Cortex of kidney (tissue), 1 donor: Measurements from ENCODE around the gene TXLNA.

ENCODE experiments used
- DNase-seq: peaks from one replicate; lab custom pipeline; 2025; lab: John Stamatoyannopoulos, UW

TXLNA gene

DNA sequence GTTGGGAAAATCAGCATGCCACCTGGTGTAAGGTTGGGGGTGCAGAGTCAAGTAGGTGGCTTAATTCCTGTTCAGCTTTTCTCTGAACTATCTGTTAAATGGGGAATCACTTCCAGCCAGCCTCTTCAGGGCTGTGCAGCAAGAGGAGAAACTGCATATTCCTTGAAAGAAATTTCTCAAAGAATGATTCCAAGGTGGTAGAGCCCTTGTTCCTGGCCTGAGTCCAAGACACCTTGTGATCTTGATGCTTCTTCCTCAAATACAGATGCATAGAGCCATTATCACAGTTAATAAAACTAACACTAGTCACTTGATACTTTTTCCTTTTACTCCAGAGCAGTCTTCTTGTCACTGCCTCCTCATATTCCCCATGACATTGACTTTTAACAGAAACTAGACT lies 5.2 kb downstream of the TXLNA start:
- no peak for DNase-seq

DNA sequence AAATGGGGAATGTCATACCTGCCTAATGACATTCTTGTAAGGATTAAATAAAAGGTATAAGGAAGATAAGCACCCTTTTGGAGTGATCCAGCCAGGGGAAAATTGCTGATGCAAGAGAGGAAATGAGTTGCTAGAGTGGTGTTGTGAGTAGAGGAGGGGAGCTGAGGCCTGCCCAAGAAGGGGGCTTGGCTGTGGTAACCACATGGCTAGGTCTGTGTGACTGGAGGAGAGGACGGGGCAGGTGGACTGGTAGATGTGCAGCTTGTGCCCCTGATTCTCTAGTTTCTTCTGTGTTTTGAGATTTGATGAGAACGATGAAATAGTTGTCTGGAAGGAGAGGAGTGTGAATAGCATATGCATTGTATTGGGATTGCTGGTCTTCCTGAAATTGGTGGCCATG lies 6.6 kb downstream of the TXLNA start:
- no peak for DNase-seq

DNA sequence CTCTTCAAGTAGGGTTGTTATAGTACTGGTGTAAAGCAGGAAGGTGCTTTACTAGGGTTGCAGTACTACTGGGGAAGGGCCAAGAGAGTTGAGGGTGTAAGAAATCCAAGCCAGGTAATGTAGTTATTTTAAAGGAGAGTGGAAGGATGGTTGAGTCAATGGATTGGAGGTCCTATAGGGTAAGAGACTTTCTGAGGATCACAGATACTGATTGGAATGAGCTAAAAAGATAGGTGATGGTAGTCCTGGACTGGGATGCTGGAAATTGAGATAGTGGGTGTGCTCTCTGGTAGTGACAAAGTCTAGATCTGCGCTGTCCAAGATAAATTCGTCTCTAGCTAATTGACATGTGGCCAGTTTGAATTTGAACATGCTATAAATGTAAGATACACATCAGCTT lies 7.0 kb downstream of the TXLNA start:
- DNase-seq, result no peak

DNA sequence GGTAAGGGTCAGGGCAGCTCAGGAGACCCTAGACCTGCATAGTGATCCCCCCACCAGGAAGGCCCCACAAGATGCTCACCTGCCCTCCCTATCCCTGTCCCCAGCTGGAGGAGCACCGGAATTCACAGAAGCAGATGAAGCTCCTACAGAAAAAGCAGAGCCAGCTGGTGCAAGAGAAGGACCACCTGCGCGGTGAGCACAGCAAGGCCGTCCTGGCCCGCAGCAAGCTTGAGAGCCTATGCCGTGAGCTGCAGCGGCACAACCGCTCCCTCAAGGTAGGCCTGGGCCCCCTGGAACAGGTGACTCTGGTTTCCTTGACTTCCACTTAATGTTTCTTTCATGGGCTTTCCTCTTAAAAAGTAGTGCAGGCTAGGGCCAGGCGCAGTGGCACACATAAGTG lies 8.4 kb downstream of the TXLNA start:
- no peak for DNase-seq

DNA sequence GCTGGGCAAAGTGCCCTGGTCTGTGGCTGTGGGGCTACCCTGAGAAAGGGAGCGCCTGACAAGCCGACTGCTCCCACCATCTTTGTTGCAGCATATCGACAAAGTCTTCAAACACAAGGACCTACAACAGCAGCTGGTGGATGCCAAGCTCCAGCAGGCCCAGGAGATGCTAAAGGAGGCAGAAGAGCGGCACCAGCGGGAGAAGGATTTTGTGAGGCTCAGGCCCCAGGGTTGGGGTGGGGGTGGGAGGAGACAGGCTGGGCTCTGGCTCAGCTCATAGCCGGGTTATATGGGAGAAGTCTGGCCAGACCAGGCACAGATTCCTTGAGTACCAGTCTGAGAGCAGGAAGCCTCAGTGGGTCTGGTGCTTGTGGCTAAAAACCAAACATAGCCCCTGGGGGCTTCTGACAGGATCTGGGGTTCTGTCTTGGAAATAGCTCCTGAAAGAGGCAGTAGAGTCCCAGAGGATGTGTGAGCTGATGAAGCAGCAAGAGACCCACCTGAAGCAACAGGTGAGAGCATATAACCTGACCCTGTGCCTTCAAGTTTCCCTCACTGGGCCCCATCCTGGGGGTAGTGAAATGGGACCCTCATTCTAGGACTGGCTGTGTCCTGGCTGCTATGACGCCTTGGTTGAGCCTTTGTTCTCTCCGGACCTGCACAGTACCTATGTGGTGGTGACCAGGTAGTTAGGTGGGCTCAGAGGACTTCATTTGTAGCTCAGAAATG lies 12.9 kb downstream of the TXLNA start:
- no peak for DNase-seq

DNA sequence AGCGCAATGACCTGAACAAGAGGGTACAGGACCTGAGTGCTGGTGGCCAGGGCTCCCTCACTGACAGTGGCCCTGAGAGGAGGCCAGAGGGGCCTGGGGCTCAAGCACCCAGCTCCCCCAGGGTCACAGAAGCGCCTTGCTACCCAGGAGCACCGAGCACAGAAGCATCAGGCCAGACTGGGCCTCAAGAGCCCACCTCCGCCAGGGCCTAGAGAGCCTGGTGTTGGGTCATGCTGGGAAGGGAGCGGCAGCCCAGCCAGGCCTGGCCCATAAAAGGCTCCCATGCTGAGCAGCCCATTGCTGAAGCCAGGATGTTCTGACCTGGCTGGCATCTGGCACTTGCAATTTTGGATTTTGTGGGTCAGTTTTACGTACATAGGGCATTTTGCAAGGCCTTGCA lies 15.5 kb downstream of the TXLNA start:
- no peak for DNase-seq

DNA sequence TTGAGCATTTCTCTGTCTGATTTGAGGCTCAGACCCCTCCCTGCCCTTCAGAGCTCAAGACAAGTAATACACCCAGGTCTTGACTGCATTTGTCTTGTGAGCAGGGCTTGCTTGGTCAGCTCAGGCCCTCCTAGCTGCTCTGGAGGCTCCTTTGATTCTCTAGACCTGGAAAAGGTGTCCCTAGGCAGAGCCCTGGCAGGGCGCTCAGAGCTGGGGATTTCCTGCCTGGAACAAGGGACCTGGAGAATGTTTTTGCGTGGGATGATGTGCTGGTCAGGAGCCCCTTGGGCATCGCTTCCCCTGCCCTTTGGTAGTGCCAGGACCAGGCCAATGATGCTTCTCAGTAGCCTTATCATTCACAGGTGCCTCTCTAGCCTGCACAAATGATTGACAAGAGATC lies 16.1 kb downstream of the TXLNA start:
- no peak for DNase-seq

DNA sequence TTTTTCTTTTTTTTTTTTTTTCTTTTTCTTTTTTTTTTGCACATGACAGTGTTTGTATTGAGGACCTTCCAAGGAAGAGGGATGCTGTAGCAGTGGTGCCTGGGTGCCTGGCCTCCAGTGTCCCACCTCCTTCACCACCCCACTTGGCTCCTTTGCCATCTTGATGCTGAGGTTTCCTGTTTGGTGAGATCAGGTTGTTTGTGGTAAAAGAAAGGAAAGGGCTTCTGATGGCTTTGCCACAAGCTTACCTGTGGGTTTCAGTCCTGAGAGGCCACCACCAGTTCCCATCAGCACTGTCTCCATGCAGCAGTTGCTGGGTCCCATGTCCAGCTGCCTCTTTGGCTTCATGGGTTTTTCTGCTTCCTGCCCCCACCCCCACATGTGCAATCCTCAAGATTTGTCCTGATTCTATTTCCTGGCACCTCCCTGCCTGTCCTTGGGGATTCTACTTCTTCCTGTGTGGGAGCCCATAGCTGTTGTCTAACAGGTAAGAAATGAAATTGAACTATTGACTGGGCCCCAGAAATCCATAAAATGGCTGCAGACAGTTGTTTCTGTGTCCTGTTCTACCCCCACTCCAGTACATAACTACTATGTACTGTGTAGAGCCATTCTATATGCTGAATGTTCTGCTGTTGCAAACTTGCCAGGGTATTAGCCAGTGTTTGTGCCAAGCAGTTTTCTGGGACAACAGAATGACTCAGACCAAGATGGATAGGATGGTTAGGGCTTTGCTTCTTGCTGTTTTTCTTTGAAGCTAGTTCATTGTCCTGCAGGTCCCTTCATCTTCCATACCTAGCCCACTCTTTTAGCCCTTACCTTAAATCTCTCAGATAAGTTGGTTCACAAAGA lies 16.7 kb downstream of the TXLNA start:
- DNase-seq, result no peak

DNA sequence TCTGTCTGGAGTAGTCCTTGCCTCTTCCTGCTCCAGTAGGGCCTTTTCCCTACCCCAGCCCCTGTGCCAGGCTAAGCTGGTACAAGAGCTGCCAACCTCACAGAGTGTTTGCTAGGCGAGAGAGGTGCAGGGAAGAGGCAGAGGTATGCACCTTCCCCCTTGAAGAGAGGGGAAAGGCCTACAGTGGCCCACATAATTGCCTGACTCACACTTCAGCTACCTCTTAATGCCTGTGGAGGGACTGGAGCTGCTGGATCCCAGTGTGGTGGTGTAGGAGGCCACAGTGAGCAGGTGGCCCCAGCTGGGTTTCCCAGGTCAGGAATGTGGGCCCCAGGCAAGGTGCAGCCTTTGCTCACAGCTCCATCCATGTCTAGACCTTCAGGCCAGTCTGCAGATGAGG lies 17.6 kb downstream of the TXLNA start:
- DNase-seq, result no peak

DNA sequence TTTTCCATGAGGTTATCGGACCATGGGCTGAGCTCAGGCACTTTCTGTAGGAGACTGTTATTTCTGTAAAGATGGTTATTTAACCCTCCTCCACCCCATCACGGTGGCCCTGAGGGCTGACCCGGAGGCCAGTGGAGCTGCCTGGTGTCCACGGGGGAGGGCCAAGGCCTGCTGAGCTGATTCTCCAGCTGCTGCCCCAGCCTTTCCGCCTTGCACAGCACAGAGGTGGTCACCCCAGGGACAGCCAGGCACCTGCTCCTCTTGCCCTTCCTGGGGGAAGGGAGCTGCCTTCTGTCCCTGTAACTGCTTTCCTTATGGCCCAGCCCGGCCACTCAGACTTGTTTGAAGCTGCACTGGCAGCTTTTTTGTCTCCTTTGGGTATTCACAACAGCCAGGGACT lies 18.4 kb downstream of the TXLNA start:
- DNase-seq, result no peak

DNA sequence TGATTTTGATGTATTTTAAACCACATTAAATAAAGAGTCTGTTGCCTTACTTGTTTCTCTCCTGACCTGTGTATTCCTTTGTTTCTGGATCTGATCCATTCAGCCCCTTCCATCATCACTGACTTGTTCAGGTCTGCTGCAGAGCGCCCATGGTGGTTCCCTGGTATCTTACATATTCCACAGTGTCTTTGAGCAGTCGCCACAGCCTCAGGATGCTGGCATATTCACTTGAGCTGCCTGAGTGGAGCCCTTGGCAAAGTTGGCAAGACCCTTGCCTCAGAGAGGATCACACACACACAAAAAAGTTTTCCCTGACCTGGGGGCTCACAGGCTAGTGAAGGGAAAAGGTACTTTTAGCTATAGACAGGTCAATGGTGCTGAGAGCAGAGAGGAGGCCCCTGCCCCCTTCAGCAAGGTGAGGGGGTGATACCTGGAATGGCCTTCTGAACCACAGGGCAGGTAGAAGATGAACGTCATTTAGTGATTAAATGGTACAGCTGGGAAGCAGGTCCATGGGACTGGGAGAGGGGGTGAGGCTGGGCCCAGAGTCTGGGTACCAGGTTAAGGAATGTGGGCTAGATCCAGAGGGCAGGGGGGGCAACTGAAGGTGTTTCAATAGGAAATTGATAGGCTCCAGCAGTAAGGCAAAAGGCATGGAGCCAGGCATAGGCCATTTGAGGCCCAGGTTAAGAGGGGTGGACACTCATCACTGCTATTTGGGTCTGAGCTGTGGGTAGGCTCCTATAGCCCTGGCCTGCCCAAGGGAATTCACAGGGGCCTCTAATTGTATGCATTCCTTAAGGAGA lies 19.0 kb downstream of the TXLNA start:
- no peak for DNase-seq

DNA sequence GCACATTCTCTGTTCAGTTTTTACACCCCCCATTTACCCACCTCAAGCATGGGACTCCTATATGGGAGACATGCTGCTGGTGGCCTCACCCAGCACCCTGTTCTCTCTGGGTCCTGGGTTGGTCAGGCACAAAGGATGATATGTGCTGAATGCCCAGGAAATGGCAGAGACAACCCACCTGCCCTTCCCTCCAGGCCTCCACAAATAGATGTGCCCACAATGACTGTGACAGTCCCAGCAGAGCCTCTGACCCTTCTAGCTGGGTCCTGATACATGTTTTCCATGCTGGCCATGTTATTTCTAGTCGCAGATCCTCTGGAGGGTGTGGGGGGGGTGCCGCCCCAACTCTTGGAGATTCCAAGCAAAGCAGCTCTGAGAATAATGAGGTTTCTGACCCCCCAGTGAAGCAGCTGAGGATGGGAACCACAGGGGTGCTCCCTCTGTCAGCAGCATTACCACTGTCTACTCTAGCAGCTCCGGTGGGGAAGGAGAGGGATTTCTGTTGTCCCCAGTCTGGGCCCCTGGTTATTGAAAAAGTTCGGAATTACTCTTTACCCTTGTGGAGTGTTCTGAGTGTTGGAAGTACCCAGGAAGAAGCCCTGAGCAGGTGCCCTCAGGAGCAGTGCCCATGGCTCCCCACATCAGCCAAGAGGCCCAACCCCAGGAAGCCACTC lies 19.7 kb downstream of the TXLNA start:
- no peak for DNase-seq

DNA sequence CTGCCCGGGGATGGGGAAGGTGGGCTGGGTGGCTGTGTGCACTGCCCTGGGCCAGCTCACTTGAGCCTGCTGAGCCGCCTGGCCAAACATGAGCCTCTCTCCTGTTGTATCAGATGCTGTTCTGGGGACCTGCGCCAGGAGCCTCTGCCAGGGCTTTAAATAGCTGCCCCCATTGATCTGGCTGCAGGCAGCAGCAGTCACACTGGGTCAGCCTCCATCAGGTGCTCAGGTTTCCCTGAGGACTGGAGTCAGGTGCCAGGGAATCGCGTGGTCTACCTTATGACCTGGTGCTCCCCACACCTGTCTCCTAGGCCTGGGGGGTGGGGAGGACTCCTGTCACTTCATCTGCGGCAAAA lies 20.2 kb downstream of the TXLNA start:
- DNase-seq, result no peak

DNA sequence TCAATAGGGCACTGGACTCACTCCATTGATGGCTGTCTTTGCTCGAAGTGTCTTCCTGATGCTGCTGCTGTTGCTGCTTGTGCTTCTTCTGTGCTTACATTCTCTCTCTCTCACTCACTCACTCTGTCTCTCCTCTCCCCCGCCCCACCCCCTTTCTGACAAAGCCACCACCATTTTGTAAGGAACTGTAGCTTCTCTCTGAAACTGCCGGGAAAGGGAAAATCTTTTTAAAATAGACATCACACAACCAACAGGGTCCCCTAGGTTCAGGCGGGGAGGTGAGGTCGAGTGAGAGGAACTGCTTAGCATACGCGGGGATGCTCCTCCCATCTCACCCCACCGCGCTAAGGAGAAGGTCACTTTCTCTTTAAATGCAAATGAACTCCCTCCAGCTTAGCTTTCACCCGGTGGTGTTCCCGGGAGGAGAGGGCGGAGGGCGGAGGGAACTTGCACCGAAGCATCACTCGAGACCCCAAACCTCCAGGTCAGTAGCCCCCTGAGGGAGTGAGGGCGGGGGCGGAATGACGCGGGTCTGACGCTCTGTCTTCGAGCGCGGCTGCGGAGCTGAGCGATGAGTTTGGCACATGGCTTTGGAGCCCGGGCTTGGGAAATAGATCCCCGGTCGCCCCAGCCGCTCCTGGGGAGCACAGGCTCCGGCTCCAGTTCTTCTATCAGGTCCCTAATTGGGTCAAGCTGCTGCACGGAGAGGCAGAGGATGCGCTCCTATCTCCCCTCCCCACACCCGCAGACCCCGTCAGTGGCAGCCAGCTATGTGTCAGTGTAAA lies 20.9 kb downstream of the TXLNA start, which contains the start of gene CCDC28B:
Gene CCDC28B (plus strand): TSS at position 370 of the 785 bp plus-strand sequence. CDS start 1,341 bp downstream, outside the sequence.
- DNase-seq, result no peak

DNA sequence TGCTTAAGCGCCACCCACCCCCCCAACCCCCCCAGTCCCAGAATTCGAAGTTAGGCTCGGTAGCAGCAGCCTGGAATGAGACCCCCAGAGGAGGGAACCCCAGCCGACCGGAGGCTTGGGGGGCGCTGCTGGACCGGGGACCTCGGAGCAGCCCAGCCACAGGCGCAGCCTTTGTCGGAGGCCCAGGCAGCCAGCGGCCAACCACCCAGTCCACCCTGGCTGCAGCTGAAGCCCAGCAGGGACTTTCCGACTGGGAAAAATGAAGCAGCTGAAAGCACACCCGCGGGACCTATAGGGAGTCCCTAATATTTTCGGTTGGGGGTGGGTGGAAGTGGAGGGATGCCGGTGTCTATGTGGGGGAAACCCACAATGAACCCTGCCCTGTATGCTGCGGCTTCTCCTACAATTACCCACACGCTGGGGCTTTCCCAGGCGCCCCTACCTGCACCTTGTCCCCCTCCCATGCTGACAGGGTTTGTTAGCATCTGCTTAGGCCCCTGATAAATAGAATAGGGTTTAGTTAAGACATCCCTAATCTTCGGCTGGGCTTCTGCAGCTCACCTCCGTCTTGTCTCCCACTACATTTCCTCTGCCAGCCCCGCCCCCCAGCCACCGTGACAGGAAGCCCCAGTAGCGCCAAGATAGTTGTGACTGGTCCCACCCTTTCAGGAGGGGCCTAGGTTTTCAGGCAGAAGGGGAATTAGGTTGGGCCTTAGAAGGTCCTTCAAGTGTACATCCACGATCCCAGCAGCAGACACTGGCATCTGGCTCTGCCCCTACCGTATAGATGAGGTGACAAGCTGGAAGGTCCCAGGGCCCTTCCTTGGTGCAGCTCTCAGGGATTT lies 21.8 kb downstream of the TXLNA start:
- no peak for DNase-seq

DNA sequence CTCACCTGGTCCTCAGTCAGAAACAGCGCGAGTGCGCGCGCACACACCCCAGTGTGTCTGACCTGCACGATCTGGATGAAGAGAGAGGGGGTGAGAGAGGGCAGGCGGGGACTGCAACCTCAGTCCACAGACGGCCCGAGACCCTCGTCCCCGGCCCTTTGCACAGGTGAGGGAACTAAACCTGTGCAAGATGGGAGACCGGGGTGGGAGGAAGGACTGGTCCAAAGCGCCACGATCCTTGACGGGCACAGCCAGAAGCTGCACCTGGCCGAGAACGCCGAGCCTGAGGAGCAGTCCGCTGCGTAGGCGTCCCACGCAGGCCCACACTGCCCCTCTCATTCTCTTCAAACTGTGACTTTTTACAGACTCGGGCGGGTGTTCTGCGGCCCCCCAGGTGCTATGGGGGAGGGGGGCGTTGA lies 25.5 kb downstream of the TXLNA start:
- DNase-seq, result no peak

DNA sequence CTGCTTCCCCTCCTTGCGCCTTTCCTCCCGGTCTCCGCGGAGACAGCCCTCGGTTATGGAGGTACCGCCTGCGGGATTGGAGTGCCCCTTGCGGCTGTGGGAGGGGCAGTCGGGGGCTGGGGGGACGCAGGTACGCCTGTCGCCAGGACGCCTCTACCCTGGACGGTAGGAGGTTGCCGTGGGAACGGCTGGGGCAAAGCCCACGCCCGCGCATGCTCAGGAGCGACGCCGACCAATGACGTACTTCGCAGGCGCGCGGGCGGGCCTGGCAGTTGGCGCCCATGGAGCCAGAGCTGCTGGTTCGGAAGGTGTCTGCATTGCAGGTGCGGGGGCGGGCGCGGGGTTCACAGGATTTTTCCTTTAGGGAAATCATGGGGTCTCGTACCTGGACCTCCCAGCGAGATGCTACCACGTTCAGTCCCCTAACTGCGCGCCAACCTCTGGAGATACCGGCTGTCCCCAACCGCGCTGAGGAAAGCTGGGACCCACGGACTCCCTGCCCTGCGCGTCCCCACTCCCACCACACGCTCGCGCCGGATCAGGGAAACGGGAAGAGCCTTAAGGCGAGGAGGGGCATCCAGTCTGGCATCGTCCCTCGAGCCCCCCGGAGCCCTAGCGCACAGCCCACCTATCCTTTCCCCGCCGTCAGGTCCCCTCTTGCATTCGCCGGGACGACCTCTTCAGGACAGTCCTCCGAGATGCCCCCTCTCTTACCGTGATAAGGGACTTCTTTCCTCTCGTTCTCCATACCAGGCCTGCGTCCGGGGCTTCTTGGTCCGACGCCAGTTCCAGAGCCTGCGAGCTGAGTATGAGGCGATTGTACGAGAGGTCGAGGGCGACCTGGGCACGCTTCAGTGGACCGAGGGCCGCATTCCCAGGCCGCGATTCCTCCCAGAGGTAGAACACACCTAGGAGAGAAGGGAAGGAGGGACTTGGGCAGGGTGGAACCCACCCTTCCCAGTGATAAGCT lies 26.2 kb downstream of the TXLNA start, which contains the start of gene IQCC:
Gene IQCC (plus strand): TSS at position 271 of the 970 bp plus-strand sequence. CDS start 11 bp downstream, at position 282.
- DNase-seq, result peak; percentile 33

DNA sequence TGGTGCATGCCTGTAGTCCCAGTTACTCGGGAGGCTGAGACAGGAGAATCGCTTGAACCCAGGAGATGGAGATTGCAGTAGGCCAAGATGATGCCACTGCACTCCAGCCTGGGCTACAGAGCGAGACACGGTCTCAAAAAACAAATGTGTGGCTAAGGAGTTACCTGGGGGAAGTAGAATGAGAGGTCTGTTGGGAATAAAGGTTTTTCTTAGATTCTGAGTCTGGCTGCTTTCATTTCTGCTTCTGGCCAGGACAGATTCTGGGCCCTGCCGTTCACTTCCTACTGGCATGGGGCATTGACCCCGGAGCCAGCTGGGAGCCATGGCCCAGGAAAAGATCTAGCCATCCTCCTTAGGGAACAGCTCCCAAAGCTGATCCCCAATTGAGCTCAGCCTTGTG lies 29.0 kb downstream of the TXLNA start:
- DNase-seq, result no peak

DNA sequence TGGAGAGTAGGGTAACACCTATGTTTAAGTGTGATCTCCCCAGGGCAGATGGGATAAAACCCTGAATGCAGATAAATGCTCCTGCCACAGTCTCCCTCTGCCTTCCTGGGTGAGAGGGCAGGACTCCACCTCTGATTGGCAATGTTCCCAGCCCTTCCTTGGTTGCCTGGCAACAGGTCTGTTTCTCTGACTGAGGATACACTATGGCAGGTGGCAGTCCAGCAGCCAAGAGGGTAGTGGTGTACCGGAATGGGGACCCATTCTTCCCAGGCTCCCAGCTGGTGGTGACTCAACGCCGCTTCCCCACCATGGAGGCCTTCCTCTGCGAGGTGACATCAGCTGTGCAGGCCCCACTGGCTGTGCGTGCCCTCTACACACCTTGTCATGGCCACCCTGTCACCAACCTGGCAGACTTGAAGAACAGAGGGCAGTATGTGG lies 29.4 kb downstream of the TXLNA start, which contains the start of gene DCDC2B:
Gene DCDC2B (plus strand): TSS at position 199 of the 438 bp plus-strand sequence. CDS start 5 bp downstream, at position 204.
- DNase-seq, result no peak
